Breast epithelium (tissue), 4 donors: ENCODE results near the gene KLF6. TPM values are rescaled to one million over a fixed set of nuclear protein-coding genes. Genes with fewer than 3 reads are reported as not detected.
"Not testable (repeated sequence)": the region's sequence is repeated elsewhere in the genome, so short reads cannot be mapped to it uniquely, and the experiment has no call there.

Source experiments
- DNase-seq, 2 donors: peaks; one replicate each; pipeline ENCODE4 v3.0.0-alpha.2; 2019; ENCODE audit warnings: low spot score in 2 of 2
- H3K27ac ChIP-seq, 2 donors: fragments of 200-600 bp; sonication (generic) in 1 of 2; one replicate each; pipeline ENCODE4 v1.5.1; 2016 to 2019; ENCODE audit warnings: mild to moderate bottlenecking in 1 of 2
- H3K27me3 ChIP-seq, 2 donors: fragments of 200-600 bp; sonication (generic) in 1 of 2; one replicate each; pipeline versions ENCODE4 v1.5.1 to v1.6.0; 2017 to 2019; ENCODE audit warnings: control low read depth in 1 of 2, mild to moderate bottlenecking in 1 of 2
- H3K36me3 ChIP-seq: fragments of 200-600 bp; one replicate; pipeline ENCODE4 v1.5.1; 2019
- H3K4me1 ChIP-seq, 2 donors: fragments of 200-600 bp; sonication (generic); one replicate each; pipeline ENCODE4 v1.5.1; 2016 to 2019; ENCODE audit warnings: control low read depth in 1 of 2
- H3K4me3 ChIP-seq, 3 donors: fragments of 200-600 bp; sonication (generic); 1 replicate in 2 of 3; 2 replicates in 1 of 3; pipeline ENCODE4 v1.5.1; 2016 to 2019; ENCODE audit warnings: mild to moderate bottlenecking in 3 of 3, moderate library complexity in 2 of 3
- H3K9me3 ChIP-seq, 2 donors: fragments of 200-600 bp; sonication (generic) in 1 of 2; one replicate each; pipeline ENCODE4 v1.5.1; 2016 to 2019; ENCODE audit warnings: control low read depth in 1 of 2
- CTCF ChIP-seq, 3 donors: fragments of 450-650 bp; IDR thresholded peaks; one replicate each; pipeline ENCODE4 v1.5.1; 2016 to 2017; ENCODE audit warnings: antibody characterized with exemption in 3 of 3, mild to moderate bottlenecking in 3 of 3, moderate library complexity in 3 of 3
- POLR2A ChIP-seq: fragments of 450-650 bp; IDR thresholded peaks from one replicate; pipeline ENCODE4 v1.6.1; 2016; ENCODE audit warnings: antibody characterized with exemption, mild to moderate bottlenecking, moderate library complexity
- POLR2AphosphoS5 ChIP-seq, 3 donors: sonication (generic); formaldehyde crosslinking; IDR thresholded peaks; one replicate each; pipeline ENCODE4 v1.6.1; 2017; ENCODE audit warnings: antibody characterized with exemption in 3 of 3
- intact Hi-C: fragments of 100-400 bp; cut with DNase I; formaldehyde crosslinking; loops from one replicate; pipeline ENCODE4 v1.15.1; 2023; ENCODE audit warnings: low total_unique reads
- total RNA-seq, 3 donors: library from RNA; depleted of rRNA; stranded (reverse); fragments of >200 nt; gene quantifications; one replicate each; pipeline ENCODE4 v1.1.0, GENCODE V29; 2016

The KLF6 gene
- total RNA-seq, 3 donors from 2014 or later, result 132 to 347 (median 186) TPM

- H3K4me1 ChIP-seq, result no peaks in the 10 kb centered on the region
- no peak overlapping the region for H3K4me3 ChIP-seq
- no peak overlapping the region for H3K27ac ChIP-seq
- TF ChIP-seq CTCF (IDR thresholded peaks at IDR 0.05) (no peak), POLR2AphosphoS5 (IDR thresholded peaks at IDR 0.05) (no peak), POLR2A (no peak)
- no peaks in the 10 kb centered on the region for H3K9me3 ChIP-seq
- H3K36me3 ChIP-seq, result no peaks in the 10 kb centered on the region
- intact Hi-C loops, result no loop called here
- no peak for DNase-seq
- H3K27me3 ChIP-seq, result no peaks in the 10 kb centered on the region
Measured at GRCh38 chr10:3737864-3738263, 47.1 kb downstream of the KLF6 start.

GRCh38 chr10:3735175-3735574, 49.8 kb downstream of the KLF6 start:
- no peaks in the 10 kb centered on the region for H3K36me3 ChIP-seq
- no peaks in the 10 kb centered on the region for H3K27me3 ChIP-seq
- no peak overlapping the region for H3K4me3 ChIP-seq
- H3K9me3 ChIP-seq, result no peaks in the 10 kb centered on the region
- H3K4me1 ChIP-seq, result no peaks in the 10 kb centered on the region
- DNase-seq, result no peak
- intact Hi-C loops, result no loop called here
- TF ChIP-seq CTCF (IDR thresholded peaks at IDR 0.05) (no peak), POLR2A (no peak), POLR2AphosphoS5 (IDR thresholded peaks at IDR 0.05) (no peak)
- no peak overlapping the region for H3K27ac ChIP-seq

GRCh38 chr10:3734111-3734510, 50.9 kb downstream of the KLF6 start:
- intact Hi-C loops, result no loop called here
- Histone ChIP-seq H3K4me3 (no peak overlapping the region), H3K4me1 (no peaks in the 10 kb centered on the region), H3K36me3 (no peaks in the 10 kb centered on the region), H3K27ac (no peak overlapping the region), H3K9me3 (no peaks in the 10 kb centered on the region), H3K27me3 (no peaks in the 10 kb centered on the region)
- no peak for DNase-seq
- TF ChIP-seq CTCF (IDR thresholded peaks at IDR 0.05) (no peak), POLR2A (no peak), POLR2AphosphoS5 (IDR thresholded peaks at IDR 0.05) (no peak)

- intact Hi-C loops, H3K4me3 ChIP-seq, H3K27ac ChIP-seq, H3K27me3 ChIP-seq, H3K9me3 ChIP-seq, DNase-seq, H3K36me3 ChIP-seq, H3K4me1 ChIP-seq: not testable (repeated sequence)
Measured at GRCh38 chr10:3732183-3732582, 52.8 kb downstream of the KLF6 start.

- intact Hi-C loops, result no loop called here
- DNase-seq, result no peak
- Histone ChIP-seq H3K27me3 (no peaks in the 10 kb centered on the region), H3K4me1 (no peaks in the 10 kb centered on the region), H3K36me3 (no peaks in the 10 kb centered on the region), H3K9me3 (no peaks in the 10 kb centered on the region), H3K27ac (no peak overlapping the region), H3K4me3 (no peak overlapping the region)
- TF ChIP-seq POLR2AphosphoS5 (IDR thresholded peaks at IDR 0.05), result no peak
- TF ChIP-seq POLR2A, result no peak
- TF ChIP-seq CTCF (IDR thresholded peaks at IDR 0.05), result no peak
Measured at GRCh38 chr10:3729397-3729976, 55.5 kb downstream of the KLF6 start.

GRCh38 chr10:3728563-3728962, 56.4 kb downstream of the KLF6 start:
- Histone ChIP-seq H3K27ac (no peak overlapping the region), H3K27me3 (no peaks in the 10 kb centered on the region), H3K4me3 (no peak overlapping the region), H3K4me1 (no peaks in the 10 kb centered on the region), H3K36me3 (no peaks in the 10 kb centered on the region), H3K9me3 (no peaks in the 10 kb centered on the region)
- intact Hi-C loops, result no loop called here
- no peak for TF ChIP-seq POLR2AphosphoS5 (IDR thresholded peaks at IDR 0.05)
- no peak for TF ChIP-seq POLR2A
- TF ChIP-seq CTCF (IDR thresholded peaks at IDR 0.05), result no peak
- DNase-seq, result no peak
